GM18505 (cell line): ENCODE measurements around the gene WFS1.

Experiments
- ATAC-seq: cut with Tn5 transposase; IDR thresholded peaks from one replicate; pipeline ENCODE4 v1.9.1; 2021; ENCODE audit not compliant: unreplicated experiment
- POLR2A ChIP-seq: IDR thresholded peaks from 4 replicates; pipeline ENCODE4 v1.6.1; 2011; ENCODE audit warnings: borderline replicate concordance; ENCODE audit not compliant: insufficient read depth, insufficient read length; ENCODE audit errors: extremely low read depth

WFS1 gene

GRCh38 chr4:6334203-6334887 lies 64.7 kb downstream of the WFS1 start:
- TF ChIP-seq POLR2A = no peak
- no peak for ATAC-seq

- no peak for ATAC-seq
- no peak for TF ChIP-seq POLR2A
Measured at GRCh38 chr4:6335040-6335590, 65.5 kb downstream of the WFS1 start.

DNA sequence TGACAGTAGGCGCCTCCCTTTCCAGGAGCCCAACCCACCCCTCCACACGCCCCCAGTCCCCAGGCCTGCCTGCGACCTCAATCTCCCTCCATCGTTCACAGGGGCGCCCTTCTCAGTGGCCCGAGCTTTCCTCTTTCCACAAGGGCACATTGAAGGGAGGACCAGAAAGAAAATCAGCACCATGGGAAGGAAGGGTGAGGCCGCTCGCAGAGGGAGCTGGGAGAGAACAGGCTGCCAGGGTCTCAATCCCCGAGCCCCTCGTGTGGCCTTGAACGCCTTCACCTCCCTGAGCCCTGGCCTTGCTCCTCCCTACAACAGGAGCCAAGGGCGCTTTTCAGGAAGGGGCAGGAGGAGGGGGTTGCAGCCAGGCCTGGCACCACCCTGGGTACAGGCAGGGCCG lies 66.5 kb downstream of the WFS1 start:
- TF ChIP-seq POLR2A = no peak
- ATAC-seq = no peak

GRCh38 chr4:6337331-6337935 lies 67.8 kb downstream of the WFS1 start:
- TF ChIP-seq POLR2A = no peak
- no peak for ATAC-seq

DNA sequence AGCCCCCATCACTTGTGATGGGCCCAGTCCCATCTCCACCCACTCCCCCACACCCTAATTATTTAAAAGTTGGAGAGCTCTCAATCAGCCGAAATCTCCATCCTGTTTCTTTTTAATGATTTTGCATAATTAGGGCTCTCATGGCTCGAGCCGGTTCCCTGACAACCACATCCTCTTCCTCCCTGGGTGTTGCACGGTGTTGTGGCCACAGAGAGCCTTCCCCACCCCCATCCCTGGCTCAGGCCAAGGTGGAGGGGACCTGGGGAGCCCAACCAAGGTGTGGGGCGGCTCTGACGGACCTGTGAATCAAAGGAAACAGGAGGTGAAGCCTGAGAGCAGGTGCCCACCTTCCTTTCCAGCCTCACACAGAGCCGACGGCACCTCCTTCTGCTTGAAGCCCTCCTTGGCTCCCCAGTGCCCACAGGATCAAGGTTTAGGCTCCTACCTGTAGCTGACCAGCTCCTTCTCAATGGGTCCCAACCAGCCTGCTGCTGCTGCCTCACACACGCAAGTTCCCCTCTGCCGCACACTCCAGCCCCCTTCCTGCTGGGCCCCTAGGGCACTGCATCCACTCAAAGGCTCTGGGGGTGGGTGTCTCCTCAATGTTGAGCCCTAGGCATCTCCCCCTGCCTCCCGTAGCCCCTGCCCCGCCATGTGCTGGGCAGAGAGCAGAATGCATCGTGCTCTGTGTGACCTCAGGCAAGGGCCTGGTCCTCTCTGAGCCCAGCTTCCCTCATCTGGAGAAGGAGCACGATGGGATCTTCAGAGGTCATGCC lies 68.7 kb downstream of the WFS1 start:
- no peak for ATAC-seq
- TF ChIP-seq POLR2A = no peak

DNA sequence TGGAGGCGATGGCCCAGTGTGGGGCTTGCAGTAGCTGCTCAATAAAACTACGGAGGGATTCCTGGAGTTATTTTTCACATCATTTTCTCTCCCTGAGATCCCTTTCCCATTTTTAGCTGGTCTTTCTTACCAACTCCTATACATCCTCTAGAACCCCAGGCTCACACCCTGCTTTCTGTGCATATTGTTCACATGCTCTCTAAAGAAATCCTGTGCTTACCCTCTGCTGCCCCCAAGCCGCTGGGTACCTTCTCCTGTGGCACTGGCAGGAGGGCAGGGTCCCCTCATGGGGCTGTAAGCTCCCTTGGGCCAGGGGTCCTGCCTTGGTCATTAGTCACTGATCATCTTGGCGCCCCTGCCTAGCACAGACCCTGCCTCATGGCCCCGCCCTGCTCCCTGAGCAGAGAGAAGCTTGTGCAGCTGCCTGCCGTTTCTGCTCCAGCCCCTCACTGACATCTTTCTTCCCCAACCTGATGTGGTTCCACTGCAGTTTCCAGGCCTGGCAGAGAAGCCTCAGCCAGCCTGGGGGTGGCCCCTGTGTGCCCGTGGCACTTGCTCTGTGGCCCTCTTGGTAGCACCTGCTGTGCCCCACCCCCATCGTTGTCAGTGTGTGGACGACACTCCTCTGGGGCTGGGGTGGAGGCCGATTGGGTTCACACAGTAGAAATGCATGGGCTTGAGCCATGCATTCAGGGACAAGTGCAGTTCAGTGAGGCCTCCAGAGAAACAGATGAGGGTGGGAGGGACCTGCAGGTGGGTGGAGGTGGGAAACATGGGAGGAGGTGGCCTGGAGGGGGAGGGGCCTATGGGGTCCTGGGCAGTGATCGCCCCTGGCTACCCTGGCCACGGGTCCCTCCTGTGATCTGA lies 69.5 kb downstream of the WFS1 start:
- no peak for ATAC-seq
- TF ChIP-seq POLR2A = no peak

DNA sequence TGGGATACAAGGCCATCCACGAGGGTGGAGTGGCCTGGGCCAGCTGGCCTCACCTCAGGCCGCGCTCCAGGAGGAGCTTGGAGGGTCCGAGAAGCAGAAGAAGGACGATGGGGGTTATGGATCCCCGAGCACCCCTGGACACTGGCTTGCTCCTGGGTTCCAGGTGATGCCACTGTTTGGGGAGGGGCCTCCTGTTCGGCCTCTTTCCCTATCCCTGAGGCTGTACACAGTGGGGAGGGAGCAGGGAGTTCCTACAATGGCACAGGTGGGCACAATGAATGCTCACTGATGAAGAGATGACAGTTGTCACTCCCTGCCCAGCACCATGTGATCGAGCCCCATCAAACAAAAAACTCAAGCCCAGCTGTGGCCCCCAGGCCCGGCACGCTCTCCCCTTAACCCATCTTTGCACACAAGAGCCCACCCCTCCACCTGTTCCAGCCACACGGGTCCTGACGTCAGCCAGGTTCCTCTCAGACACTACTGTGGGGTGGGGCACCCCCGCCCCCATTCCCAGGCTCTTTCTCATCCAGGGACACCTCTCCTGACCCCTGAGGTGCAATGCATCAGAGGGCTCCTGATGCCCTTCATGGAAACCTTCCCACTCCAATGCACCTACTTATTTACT lies 70.3 kb downstream of the WFS1 start:
- no peak for ATAC-seq

DNA sequence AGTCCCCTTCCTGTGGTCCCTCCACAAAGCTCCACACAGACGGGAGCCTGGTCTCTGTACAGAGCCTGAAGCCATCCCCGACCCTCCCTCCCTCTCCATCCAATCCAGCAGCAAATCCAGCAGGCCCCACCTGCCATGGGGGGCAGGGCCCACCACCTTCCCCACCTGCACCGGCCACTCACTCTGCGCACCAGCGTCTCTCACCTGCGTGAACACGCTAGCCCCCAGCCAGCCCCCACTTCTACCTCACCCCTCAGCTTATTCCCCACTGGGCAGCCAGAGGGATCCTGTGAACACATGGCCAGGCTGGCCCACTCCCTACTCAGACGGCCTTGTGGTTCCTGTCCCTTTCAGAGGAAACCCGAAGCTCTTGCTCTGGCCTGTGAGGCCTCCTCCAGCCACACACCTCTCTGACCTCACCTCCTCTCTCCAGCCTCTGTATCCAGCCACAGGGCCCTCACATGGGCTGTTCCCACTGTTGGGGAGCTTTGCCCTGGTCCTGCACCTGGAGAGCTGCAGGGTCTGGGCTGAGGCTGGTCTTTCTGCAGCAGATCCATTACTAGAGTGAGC lies 70.9 kb downstream of the WFS1 start:
- TF ChIP-seq POLR2A = no peak
- no peak for ATAC-seq

More for the DNA sequence above, 70.3 kb downstream of the WFS1 start:
- no peak for TF ChIP-seq POLR2A

DNA sequence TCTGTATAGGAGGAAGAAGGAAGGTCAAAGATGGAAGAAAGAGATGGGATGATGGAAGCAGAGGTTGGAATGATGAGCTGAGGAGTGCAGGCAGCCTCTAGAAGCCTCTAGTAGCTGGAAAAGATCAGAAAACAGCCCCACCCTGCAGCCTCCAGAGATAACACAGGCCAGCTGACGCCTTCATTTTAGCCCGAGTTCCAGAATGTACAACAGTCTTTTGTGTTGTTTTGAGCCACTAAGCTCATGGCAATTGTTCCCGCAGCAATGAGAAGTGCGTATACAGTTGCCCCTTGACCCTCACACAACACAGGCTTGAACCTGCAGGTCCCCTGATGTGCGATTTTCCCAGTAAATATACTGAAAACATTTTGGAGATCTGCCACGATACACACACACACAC lies 72.0 kb downstream of the WFS1 start:
- TF ChIP-seq POLR2A = no peak
- no peak for ATAC-seq

DNA sequence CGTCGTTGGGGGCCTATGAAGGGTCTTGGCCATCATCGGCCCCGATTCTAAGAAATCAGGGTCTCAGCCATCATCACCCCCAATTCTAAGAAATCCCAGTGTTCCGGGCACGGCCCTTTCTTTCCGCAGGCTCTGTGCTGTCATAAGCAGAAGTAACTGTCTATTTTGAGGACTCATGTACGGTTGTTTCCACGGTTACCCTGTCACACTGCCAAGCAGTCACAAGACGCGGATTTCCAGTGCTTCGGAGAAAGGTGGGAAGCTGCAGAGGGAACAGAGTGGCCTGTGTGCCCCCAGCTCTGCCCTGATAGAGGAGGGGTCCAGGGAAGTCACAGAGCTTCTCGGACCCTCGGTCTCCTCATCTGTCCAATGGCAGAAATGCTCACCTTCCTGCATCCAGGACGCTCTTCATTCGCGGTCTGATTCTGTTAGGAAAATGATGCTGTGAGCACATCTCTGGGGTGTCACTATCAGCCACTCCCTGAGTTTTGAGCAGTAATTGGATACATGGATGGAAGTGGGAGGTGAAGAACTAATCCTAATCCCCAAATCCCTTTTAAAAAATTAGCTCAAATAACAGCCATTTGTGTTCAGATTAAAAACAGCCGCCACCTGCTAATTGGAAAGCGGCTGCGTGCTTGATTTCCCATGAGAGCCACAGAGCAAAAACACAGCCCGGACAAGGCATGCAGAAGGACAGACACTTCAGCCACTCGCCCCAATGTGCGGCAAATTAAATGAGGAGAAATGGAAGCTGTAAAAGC lies 73.1 kb downstream of the WFS1 start:
- ATAC-seq = no peak

DNA sequence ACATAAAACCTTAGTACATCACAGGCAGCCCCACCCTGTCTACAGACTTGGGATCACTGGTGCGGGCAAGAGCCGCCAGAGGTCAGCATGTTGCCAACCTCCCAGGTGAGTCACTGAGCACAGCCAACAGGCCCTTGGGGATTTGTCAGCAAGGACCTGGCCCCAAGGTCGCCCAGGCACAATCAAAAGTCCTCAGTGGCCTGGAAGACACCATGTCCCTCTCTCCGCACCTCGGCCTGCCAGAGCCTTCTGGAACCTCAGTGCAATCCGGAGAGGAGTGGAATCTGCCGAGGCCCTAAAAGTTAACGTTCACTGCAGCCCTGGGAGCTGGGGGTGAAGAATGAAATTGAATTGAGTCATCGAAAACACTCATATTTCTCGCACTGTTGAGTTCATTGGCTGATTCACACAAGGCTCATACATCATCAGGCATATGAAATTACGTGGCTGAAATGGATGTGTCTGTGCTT lies 74.3 kb downstream of the WFS1 start:
- TF ChIP-seq POLR2A = no peak
- ATAC-seq = no peak

More for the DNA sequence above, 73.1 kb downstream of the WFS1 start:
- no peak for TF ChIP-seq POLR2A

- TF ChIP-seq POLR2A = no peak
- no peak for ATAC-seq
Measured at GRCh38 chr4:6345096-6345830, 75.6 kb downstream of the WFS1 start.
